Fibroblast of skin of back (primary cell): ENCODE measurements around the gene PLD5.
A peak's percentile ranks its signal among the peaks of the same experiment; 100 is the strongest.
"Not testable (repeated sequence)": the region's sequence is repeated elsewhere in the genome, so short reads cannot be mapped to it uniquely, and the experiment has no call there.

Source experiments
- DNase-seq: peaks from one replicate; pipeline ENCODE4 v3.0.0-alpha.2; 2013

The PLD5 gene

DNA sequence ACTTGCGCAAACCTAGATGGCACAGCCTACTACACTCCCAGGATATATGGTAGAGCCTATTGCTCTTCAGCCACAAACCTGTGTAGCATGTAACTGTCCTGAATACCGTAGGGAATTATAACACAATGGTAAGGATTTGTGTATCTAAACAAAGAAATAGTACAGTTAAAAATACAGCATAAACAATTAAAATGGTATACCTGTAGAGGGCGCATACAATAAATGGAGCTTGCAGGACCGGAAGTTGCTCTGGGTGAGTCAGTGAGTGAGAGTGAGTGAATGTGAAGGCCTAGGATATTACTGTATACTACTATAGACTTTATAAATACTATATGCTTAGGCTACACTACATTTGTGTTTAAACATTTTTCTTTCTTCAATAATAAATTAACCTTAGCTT is 99.3 kb downstream of the PLD5 start:
- peak; percentile 5 for DNase-seq

- DNase-seq = no peak
These were observed 107.8 kb downstream of the PLD5 start for GRCh38 chr1:242416657-242417056.

DNA sequence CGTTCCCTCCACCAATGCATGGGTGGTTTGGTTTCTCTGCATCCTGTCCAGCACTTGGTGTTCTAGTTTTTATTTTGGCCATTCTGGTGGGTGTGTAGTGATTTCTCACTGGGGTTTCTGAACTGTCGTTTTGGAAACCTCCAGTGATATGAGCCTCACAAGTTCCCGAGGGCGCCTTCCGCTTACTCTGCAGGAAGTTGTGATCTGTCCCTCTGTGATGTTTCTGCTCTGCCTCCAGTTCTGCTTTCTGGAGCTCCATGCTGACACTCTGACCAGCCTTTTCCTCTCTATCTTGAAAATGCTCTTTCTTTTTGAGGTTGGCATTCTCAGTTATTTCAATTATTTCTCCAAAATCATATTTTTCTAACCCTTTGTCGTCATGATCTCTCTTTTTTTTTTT is 111.6 kb downstream of the PLD5 start:
- DNase-seq = no peak

- DNase-seq = no peak
These were observed 112.6 kb downstream of the PLD5 start for GRCh38 chr1:242411901-242412300.

- no peak for DNase-seq
These were observed 118.5 kb downstream of the PLD5 start for GRCh38 chr1:242405947-242406346.

- DNase-seq = no peak
These were observed 120.2 kb downstream of the PLD5 start for GRCh38 chr1:242404296-242404695.

DNA sequence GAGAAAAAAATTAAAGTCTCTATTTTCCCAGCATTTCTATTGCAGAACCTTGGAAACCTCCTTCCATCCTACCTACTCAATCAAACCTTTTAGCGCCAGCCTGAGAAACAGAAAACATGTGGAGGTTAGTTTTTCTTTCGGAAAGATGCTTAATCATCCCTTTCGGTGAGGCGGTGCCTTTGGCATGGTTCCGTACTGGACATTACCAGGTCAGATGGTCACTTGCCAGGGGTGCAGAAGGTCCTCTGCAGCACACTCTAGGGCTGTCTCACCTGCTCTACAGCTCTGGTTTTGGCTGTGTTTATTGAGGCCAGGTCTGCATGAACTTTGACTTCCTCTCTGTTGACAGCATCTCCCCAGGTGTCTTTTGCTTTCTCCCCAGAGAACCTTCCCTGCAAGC is 121.5 kb downstream of the PLD5 start:
- DNase-seq = no peak

GRCh38 chr1:242401937-242402336 is 122.6 kb downstream of the PLD5 start:
- DNase-seq = no peak

DNA sequence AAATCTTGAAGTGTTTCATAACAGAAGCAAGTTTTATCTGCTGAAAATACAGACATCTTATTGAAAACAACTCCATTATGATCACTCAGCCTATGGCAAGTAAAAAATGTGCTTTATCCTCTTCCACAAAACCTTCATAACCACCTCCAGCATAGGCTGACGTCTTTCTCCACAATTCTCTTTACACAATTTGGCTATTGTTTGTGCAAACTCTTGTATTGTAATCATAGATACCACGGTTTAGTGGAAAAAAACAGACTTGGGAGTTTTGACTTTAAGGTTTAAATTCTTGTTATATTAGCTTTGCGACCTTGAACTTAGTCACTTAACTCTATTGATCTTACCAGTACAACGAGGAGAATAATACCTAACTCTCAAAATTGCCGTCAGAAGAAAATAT is 126.1 kb downstream of the PLD5 start:
- DNase-seq = no peak

DNA sequence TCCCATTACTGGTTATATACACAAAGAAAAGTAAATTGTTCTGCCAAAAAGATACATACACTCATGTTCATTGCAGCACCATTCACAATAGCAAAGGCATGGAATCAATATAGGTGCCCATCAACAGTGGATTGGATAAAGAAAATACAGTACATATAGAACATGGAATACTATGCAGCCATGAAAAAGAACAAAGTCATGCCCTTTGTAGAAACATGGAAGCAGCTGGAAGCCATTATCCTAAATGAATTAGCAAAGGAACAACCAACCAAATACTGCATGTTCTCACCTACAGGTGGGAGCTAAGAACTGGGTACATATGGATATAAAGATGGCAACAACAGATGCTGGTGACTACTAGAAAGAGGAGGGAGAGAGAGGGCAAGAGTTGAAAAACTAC is 132.6 kb downstream of the PLD5 start:
- DNase-seq = no peak

GRCh38 chr1:242376121-242376520 is 148.4 kb downstream of the PLD5 start:
- not testable (repeated sequence) for DNase-seq

GRCh38 chr1:242350446-242350845 is 174.1 kb downstream of the PLD5 start:
- not testable (repeated sequence) for DNase-seq

- no peak for DNase-seq
These were observed 174.9 kb downstream of the PLD5 start for GRCh38 chr1:242349636-242350035.

GRCh38 chr1:242330865-242331264 is 193.6 kb downstream of the PLD5 start:
- DNase-seq = not testable (repeated sequence)

DNA sequence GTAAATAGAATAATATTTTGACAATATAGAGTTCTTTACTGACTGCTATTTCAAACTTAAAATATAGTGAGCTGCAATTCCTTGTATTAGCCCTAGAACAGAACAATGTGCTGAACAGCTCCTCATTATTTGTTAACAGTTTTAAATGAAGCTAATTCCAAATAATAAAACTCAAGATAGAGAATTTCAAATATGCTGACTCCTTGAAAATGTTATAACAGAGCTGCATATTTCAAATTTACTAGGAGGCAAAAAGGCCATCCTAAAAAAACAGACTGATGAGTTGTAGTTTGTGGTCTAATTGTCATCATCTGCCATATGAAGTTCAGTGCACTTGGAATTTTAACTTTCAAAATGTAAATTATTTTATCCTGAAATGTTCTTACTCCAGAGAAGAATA is 197.1 kb downstream of the PLD5 start:
- not testable (repeated sequence) for DNase-seq

GRCh38 chr1:242321981-242322380 is 202.5 kb downstream of the PLD5 start:
- peak; percentile 67 for DNase-seq

- no peak for DNase-seq
These were observed 206.4 kb downstream of the PLD5 start for GRCh38 chr1:242318140-242318539.

DNA sequence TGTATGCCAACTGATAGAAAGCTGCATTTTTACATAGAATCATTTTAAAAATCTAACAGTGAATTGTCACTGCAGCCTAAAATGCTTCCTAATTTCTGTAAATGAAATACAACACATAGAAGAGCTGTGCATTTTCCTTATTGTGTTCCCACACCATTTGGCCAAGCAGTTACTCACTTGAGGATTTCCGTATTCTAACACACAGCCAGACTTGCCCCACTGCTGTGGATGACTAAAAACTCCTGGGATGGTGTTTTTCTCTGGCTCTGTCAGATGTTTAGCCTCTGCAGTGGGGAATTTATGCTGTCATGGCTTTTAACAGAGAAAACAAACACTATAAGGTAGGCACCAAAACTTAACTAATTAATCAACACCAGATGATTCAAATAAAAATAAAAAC is 209.6 kb downstream of the PLD5 start:
- not testable (repeated sequence) for DNase-seq

DNA sequence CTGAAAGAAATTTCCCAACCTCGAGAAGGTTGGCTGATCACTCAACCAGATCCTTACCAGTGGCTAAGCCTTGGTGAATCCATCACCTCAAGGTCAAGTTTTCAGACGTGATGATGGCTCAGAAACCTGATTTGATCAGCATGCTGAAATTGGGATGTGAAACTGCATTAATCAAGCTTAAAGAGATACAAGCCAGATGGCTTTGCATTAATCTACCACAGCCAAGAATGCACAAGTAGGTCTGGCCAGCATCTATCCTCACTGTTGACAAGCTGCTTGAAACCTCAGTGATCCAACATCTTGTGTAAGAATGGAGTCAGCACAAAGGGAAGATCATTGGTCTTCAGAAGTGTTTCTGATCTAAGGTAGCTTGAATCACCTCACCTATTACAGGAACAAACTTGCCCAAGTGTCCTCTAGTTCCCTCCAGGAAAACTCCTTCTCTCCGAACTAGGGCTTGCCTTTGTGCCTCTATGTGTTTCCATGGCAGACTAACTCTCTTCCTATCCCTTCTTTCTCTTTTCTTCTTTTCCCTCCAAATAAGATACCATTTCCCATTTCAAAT is 210.3 kb downstream of the PLD5 start:
- not testable (repeated sequence) for DNase-seq

- DNase-seq = not testable (repeated sequence)
These were observed 215.8 kb downstream of the PLD5 start for GRCh38 chr1:242308681-242309080.

- DNase-seq = not testable (repeated sequence)
These were observed 230.7 kb downstream of the PLD5 start for GRCh38 chr1:242293781-242294180.

DNA sequence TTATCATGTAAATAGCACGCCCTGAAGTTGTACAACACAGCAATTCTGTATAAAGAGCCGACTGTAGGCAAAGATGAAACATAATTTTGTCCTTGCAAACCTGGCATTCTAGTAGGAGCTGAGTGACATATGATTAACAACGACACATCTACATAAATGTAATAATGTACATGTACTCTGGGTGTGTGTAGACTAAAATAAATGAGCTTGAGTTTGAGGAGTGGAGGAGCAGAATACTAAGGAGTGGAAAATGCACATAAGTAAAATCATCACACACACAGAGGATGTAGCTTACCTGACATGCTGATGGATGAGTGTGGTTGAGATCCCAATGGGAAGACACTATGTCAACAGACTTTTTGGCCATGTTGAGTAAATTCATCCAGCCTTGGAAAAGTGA is 236.4 kb downstream of the PLD5 start:
- DNase-seq = not testable (repeated sequence)

GRCh38 chr1:242282758-242283485 is 241.6 kb downstream of the PLD5 start:
- not testable (repeated sequence) for DNase-seq

- DNase-seq = not testable (repeated sequence)
These were observed 246.1 kb downstream of the PLD5 start for GRCh38 chr1:242278406-242278805.
